ENCODE measurements around the gene CGB1.
A peak's percentile ranks its signal among the peaks of the same experiment; 100 is the strongest.
"Not testable (repeated sequence)": the region's sequence is repeated elsewhere in the genome, so short reads cannot be mapped to it uniquely, and the experiment has no call there.

CGB1 gene

GRCh38 chr19:49042177-49042576 is 5.5 kb upstream of the CGB1 start:
- Mint-ChIP-seq H3K4me1 (no peaks in the 10 kb centered on the region), H3K9me3 (no peaks in the 10 kb centered on the region), H3K36me3 (no peaks in the 10 kb centered on the region), H3K27ac (no peak overlapping the region), H3K4me3 (no peak overlapping the region)
- no peak for ATAC-seq
- DNase-seq (ENCODE audit: low spot score in 2 of 2) = no peak

DNA sequence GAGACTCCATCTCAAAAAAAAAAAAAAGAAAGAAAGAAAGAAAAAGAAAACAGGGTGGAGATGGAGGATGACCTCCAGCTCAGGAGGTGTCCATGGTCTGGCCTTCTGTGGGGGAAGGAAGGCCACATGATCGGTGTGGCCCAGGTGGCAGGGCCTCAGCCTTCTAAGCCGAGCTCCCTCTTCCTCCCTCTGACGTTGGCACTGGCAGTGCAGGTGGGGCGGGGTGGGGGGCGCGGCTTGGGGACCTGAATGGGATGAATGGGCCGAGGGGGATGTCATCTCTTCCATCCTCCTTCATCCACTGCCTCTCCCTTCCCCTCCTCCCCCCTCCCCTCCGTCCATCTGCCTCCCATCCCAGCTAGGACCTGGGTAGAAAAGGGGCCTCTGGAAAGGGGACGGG is 3.0 kb upstream of the CGB1 start:
- not testable (repeated sequence) for H3K4me1 Mint-ChIP-seq; DNase-seq (ENCODE audit: low spot score in 2 of 2); H3K4me3 Mint-ChIP-seq; H3K27ac Mint-ChIP-seq; H3K9me3 Mint-ChIP-seq; H3K36me3 Mint-ChIP-seq; ATAC-seq

- not testable (repeated sequence) for H3K4me1 Mint-ChIP-seq; H3K36me3 Mint-ChIP-seq; DNase-seq (ENCODE audit: low spot score in 2 of 2); H3K27ac Mint-ChIP-seq; H3K9me3 Mint-ChIP-seq; H3K4me3 Mint-ChIP-seq
- peak; percentile 57 for ATAC-seq
Measured at GRCh38 chr19:49038557-49039276, 2.0 kb upstream of the CGB1 start.

DNA sequence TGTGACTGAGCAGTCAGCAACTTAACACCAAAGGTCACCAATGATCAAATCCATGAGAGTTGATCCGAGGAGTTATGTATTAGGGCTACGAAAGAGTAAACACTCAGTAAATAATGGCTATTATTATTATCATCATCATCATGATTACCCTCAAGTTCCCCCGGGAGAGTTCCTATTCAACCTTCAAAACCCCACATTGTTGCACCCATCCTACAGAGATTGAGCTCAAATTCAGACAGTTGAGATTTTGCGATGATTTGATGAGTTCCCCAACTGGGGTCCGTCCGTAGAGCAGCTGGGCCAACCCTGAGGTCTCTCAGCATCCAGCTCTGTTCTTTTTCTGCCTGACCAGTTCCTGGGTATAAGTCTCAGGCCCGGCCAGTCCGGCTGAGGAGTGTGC is 1.4 kb upstream of the CGB1 start:
- not testable (repeated sequence) for H3K4me1 Mint-ChIP-seq; H3K9me3 Mint-ChIP-seq; DNase-seq (ENCODE audit: low spot score in 2 of 2); H3K27ac Mint-ChIP-seq; H3K36me3 Mint-ChIP-seq; ATAC-seq; H3K4me3 Mint-ChIP-seq

- DNase-seq (ENCODE audit: low spot score in 2 of 2) (peak; percentile 58 to 90), ATAC-seq (peak; percentile 91)
- H3K9me3 Mint-ChIP-seq, H3K36me3 Mint-ChIP-seq, H3K4me1 Mint-ChIP-seq: not testable (repeated sequence)
- peak within 1 kb of the TSS; percentile 94 for H3K27ac Mint-ChIP-seq
- H3K4me3 Mint-ChIP-seq = peak within 1 kb of the TSS; percentile 22
Measured at GRCh38 chr19:49031642-49032301, 4.9 kb downstream of the CGB1 start, which contains the start of gene CGB2. Gene CGB2, plus strand, starts transcription at chr19:49031890. Its CDS starts 206 bp downstream, at chr19:49032096.

DNA sequence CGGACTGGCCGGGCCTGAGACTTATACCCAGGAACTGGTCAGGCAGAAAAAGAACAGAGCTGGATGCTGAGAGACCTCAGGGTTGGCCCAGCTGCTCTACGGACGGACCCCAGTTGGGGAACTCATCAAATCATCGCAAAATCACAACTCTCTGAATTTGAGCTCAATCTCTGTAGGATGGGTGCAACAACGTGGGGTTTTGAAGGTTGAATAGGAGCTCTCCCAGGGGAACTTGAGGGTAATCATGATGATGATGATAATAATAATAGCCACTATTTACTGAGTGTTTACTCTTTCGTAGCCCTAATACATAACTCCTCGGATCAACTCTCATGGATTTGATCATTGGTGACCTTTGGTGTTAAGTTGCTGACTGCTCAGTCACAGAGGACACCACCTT is 6.4 kb downstream of the CGB1 start:
- not testable (repeated sequence) for H3K27ac Mint-ChIP-seq; DNase-seq (ENCODE audit: low spot score in 2 of 2); ATAC-seq; H3K4me1 Mint-ChIP-seq; H3K4me3 Mint-ChIP-seq; H3K9me3 Mint-ChIP-seq; H3K36me3 Mint-ChIP-seq

DNA sequence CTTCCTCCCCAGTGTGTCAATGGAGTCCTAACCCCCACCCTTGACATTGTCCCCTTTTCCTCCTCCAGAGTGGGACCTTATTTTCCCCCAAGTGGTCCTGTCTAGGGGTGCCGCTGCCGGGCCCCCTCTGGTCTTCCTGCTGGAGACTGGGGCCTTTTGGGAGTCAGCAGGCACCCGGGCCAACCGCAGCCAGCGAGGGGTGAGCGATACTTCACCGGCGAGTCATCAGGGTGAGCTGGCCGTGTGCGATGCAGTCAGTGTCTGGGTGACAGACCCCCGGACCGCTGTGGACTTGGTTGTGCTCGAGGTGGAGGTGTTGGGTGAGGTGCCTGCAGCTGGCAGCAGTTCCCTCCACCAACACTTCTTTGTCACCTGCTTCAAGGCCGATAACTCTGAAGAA is 6.9 kb downstream of the CGB1 start:
- not testable (repeated sequence) for H3K9me3 Mint-ChIP-seq; ATAC-seq; DNase-seq (ENCODE audit: low spot score in 2 of 2); H3K4me1 Mint-ChIP-seq; H3K36me3 Mint-ChIP-seq; H3K27ac Mint-ChIP-seq; H3K4me3 Mint-ChIP-seq

GRCh38 chr19:49028686-49029085 is 8.0 kb downstream of the CGB1 start:
- ATAC-seq; DNase-seq (ENCODE audit: low spot score in 2 of 2); H3K4me1 Mint-ChIP-seq; H3K4me3 Mint-ChIP-seq; H3K27ac Mint-ChIP-seq; H3K9me3 Mint-ChIP-seq; H3K36me3 Mint-ChIP-seq: not testable (repeated sequence)

GRCh38 chr19:49025599-49025998 is 11.1 kb downstream of the CGB1 start:
- not testable (repeated sequence) for H3K27ac Mint-ChIP-seq; DNase-seq (ENCODE audit: low spot score in 2 of 2); H3K4me3 Mint-ChIP-seq; H3K9me3 Mint-ChIP-seq; H3K36me3 Mint-ChIP-seq; ATAC-seq
- peaks cover 12% of the 10 kb centered on the region for H3K4me1 Mint-ChIP-seq

GRCh38 chr19:49025088-49025487 is 11.6 kb downstream of the CGB1 start:
- not testable (repeated sequence) for H3K9me3 Mint-ChIP-seq

DNA sequence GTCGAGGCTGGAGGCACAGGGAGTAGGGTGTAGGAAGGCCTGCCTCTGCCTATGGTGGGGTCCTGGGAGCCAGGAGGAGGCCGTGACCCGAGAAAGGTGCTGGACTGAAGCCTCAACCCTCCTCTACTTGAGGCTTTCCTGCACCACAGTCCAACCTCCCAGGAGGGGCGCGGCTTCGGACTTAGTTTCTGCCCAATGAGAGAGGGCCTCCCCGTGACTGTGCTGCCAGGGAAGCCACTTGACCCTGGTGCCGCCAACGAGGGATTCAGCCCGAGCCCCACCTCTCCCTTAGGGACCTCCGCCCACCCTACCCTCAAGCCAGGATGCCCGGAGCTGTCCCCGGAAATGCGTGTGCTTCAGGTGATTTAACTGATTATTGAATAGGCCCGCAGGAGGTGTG is 12.5 kb downstream of the CGB1 start, which contains the start of gene CGB3:
Gene CGB3, minus strand, starts transcription at position 101 of the 400 bp plus-strand sequence. CDS start 362 bp downstream, outside the sequence.
- not testable (repeated sequence) for H3K27ac Mint-ChIP-seq

More at GRCh38 chr19:49025088-49025487, 11.6 kb downstream of the CGB1 start:
- H3K4me1 Mint-ChIP-seq = peaks cover 17% of the 10 kb centered on the region
- not testable (repeated sequence) for H3K36me3 Mint-ChIP-seq; DNase-seq (ENCODE audit: low spot score in 2 of 2); H3K27ac Mint-ChIP-seq; ATAC-seq; H3K4me3 Mint-ChIP-seq

DNA sequence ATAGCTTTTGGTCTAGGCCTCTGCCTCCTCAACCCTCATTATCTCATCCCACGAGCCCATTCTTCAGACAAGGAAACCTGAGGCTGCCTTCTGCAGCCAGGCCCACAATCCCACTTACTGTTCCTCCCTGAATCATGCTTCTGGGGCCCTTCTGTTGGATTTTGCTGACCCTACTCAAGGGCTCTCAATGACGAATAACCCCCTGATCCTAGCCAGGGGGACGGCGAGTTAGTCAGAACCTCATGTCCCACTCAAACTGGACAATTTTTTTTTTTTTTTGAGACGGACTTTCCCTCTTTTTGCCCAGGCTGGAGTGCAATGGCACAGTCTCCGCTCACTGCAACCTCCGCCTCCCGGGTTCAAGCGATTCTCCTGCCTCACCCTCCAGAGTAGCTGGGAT is 14.6 kb downstream of the CGB1 start:
- no peaks in the 10 kb centered on the region for H3K9me3 Mint-ChIP-seq
- no peaks in the 10 kb centered on the region for H3K36me3 Mint-ChIP-seq
- ATAC-seq (no peak), DNase-seq (ENCODE audit: low spot score in 2 of 2) (no peak)
- no peak overlapping the region for H3K27ac Mint-ChIP-seq
- no peak overlapping the region for H3K4me3 Mint-ChIP-seq
- peaks cover 31% of the 10 kb centered on the region for H3K4me1 Mint-ChIP-seq

More for the DNA sequence above, 12.5 kb downstream of the CGB1 start, which contains the start of gene CGB3:
- H3K36me3 Mint-ChIP-seq; DNase-seq (ENCODE audit: low spot score in 2 of 2); H3K4me3 Mint-ChIP-seq; H3K9me3 Mint-ChIP-seq; ATAC-seq: not testable (repeated sequence)
- H3K4me1 Mint-ChIP-seq = peaks cover 22% of the 10 kb centered on the region

DNA sequence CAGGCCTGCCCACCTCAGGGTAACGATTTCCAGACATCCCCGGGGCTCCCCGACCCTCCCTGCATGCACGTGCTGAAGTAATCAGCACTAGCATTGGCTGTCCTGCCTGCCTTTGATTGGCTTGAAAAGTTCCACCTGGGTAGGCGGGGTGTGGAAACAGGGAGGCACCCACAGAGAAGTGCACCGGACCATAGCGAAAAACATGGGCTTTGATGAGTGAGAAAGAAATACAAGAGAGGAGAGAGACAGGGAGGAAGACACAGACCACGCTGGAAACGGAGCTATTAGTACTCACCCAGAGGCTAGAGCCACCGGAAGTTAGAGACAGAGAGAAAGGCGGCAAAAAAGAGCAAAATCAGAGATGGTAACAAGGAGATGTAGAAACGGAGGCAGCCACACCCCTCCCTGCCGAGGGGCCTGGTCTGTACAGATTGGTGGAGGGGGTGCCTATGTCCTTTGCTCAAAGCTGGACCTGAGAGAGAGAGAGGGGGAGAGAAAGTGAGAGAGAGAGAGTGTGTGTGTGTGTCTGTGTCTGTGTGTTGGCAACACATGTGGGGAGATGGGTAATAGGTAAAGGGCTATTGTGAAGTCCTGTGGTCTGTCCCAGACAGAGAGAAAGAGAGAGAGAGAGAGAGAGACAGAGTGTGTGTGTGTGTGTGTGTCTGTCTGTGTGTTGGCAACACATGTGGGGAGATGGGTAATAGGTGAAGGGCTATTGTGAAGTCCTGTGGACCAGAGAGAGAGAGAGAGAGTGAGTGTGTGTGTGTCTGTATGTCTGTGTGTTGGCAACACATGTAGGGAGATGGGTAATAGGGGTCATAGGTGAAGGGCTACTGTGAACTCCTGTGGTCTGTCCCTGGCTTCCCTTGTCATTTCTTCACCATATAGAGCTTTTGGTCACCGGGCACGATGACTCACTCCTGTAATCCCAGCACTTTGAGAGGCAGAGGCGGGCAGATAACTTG is 15.5 kb downstream of the CGB1 start:
- ATAC-seq (peak; percentile 47), DNase-seq (ENCODE audit: low spot score in 2 of 2) (no peak)
- no peaks in the 10 kb centered on the region for H3K36me3 Mint-ChIP-seq
- peaks cover 31% of the 10 kb centered on the region for H3K4me1 Mint-ChIP-seq
- no peaks in the 10 kb centered on the region for H3K9me3 Mint-ChIP-seq
- H3K4me3 Mint-ChIP-seq = peak overlapping the region; percentile 1
- H3K27ac Mint-ChIP-seq = peak overlapping the region; percentile 7

DNA sequence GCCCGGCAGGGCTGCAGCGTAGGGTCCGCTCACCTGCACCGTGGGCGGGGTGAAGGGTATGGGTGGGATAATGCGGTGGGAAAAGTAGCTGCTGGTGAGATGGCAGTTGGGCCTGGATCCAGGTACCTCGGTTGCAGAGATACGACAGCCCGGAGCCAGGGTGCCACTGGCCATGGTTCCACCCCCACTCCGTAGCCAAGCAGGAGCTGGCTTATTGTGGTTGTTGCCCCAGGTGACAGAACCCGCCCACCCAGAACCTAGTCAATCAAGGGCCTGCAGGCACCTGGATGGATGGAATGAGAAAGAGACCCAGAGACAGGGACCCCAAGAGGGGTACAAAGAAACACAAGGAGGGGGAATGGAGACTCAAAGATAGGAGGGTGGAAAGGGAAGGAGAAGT is 16.4 kb downstream of the CGB1 start:
- no peak for ATAC-seq
- peaks cover 5% of the 10 kb centered on the region for H3K36me3 Mint-ChIP-seq
- H3K4me1 Mint-ChIP-seq = peaks cover 31% of the 10 kb centered on the region
- DNase-seq (ENCODE audit: low spot score in 2 of 2) = no peak
- H3K27ac Mint-ChIP-seq = no peak overlapping the region
- no peaks in the 10 kb centered on the region for H3K9me3 Mint-ChIP-seq
- peak overlapping the region; percentile 84 for H3K4me3 Mint-ChIP-seq

Data from stimulated activated effector memory CD8-positive, alpha-beta T cell treated with anti-CD3 and anti-CD28 coated beads, Interleukin-12 subunit alpha, Interleukin-12 subunit beta, amount 100 ng/mL, for 72 hours (primary cell).